Neural progenitor cell (in vitro differentiated cells): ENCODE measurements around the gene OGFOD3. TPM values are rescaled to one million over a fixed set of nuclear protein-coding genes. Genes with fewer than 3 reads are reported as not detected.

Source experiments
- DNase-seq: peaks from one replicate; pipeline ENCODE4 v3.0.0-alpha.2; 2016; ENCODE audit warnings: low spot score
- H2AFZ ChIP-seq: fragments of 200-600 bp; sonication (generic); replicated peaks from 2 replicates; pipeline ENCODE4 v1.6.1; 2016; ENCODE audit warnings: antibody characterized with exemption
- H3F3A ChIP-seq: fragments of 200-600 bp; sonication (generic); 2 replicates; pipeline ENCODE4 v1.6.1; 2016; ENCODE audit warnings: antibody characterized with exemption, low read depth
- H3K27ac ChIP-seq: fragments of 200-600 bp; sonication (generic); 2 replicates; pipeline ENCODE4 v1.5.1; 2016; ENCODE audit warnings: mild to moderate bottlenecking
- H3K27me3 ChIP-seq: fragments of 200-600 bp; sonication (generic); 2 replicates; pipeline ENCODE4 v1.6.1; 2016; ENCODE audit warnings: mild to moderate bottlenecking, moderate library complexity
- H3K36me3 ChIP-seq: fragments of 200-600 bp; sonication (generic); 2 replicates; pipeline ENCODE4 v1.5.1; 2016
- H3K4me1 ChIP-seq: fragments of 200-600 bp; sonication (generic); 2 replicates; pipeline ENCODE4 v1.6.1; 2016; ENCODE audit warnings: mixed run types
- H3K4me2 ChIP-seq: fragments of 200-600 bp; sonication (generic); 2 replicates; pipeline ENCODE4 v1.6.1; 2016
- H3K4me3 ChIP-seq: fragments of 200-600 bp; sonication (generic); 2 replicates; pipeline ENCODE4 v1.5.1; 2016
- H3K79me2 ChIP-seq: fragments of 200-600 bp; sonication (generic); 2 replicates; pipeline ENCODE4 v1.6.1; 2016; ENCODE audit warnings: low read depth
- H3K9ac ChIP-seq: fragments of 200-600 bp; sonication (generic); 2 replicates; pipeline ENCODE4 v1.6.1; 2016
- H3K9me3 ChIP-seq: fragments of 200-600 bp; sonication (generic); 2 replicates; pipeline ENCODE4 v1.5.1; 2016; ENCODE audit warnings: low read depth
- H4K20me1 ChIP-seq: fragments of 200-600 bp; sonication (generic); 2 replicates; pipeline ENCODE4 v1.6.1; 2016; ENCODE audit warnings: low read depth
- H3K27ac Mint-ChIP-seq: 3 replicates; pipeline ENCODE4 v1.8.0; 2021; ENCODE audit warnings: mixed read lengths
- H3K27me3 Mint-ChIP-seq: 2 replicates; pipeline ENCODE4 v1.8.0; 2022; ENCODE audit warnings: low read depth, mild to moderate bottlenecking, inconsistent platforms, moderate library complexity, mixed read lengths; ENCODE audit not compliant: insufficient read depth
- H3K36me3 Mint-ChIP-seq: 3 replicates; pipeline ENCODE4 v1.8.0; 2021; ENCODE audit warnings: mixed read lengths
- H3K4me1 Mint-ChIP-seq: 3 replicates; pipeline ENCODE4 v1.8.0; 2021; ENCODE audit warnings: mixed read lengths
- H3K4me3 Mint-ChIP-seq: 3 replicates; pipeline ENCODE4 v1.8.0; 2021; ENCODE audit warnings: mild to moderate bottlenecking, moderate library complexity, mixed read lengths
- H3K9me3 Mint-ChIP-seq: 3 replicates; pipeline ENCODE4 v1.8.0; 2020; ENCODE audit warnings: mixed read lengths
- EZH2 ChIP-seq: fragments of 200-600 bp; sonication (generic); IDR thresholded peaks from 2 replicates; pipeline ENCODE4 v1.6.1; 2017; ENCODE audit warnings: antibody characterized with exemption, mild to moderate bottlenecking, moderate library complexity
- EZH2phosphoT487 ChIP-seq: fragments of 200-600 bp; sonication (generic); IDR thresholded peaks from 2 replicates; pipeline ENCODE4 v1.6.1; 2017; ENCODE audit warnings: antibody characterized with exemption
- total RNA-seq: library from RNA; depleted of rRNA; stranded (reverse); fragments of >200 nt; gene quantifications from 2 replicates; pipeline ENCODE4 v1.2.3, GENCODE V29; 2015; ENCODE audit warnings: low replicate concordance
- TF ChIP-seq, protein P1 (sequence below): fragments of 200-600 bp; sonication (generic); IDR thresholded peaks from 2 replicates; pipeline ENCODE4 v1.5.1; 2017; ENCODE audit warnings: antibody characterized with exemption, mild to moderate bottlenecking

Gene OGFOD3
- total RNA-seq, 1 donor from 2014 or later = 26.8 TPM

GRCh38 chr17:82390860-82391435 is 27.4 kb downstream of the OGFOD3 start:
- H3K27me3 ChIP-seq = no peaks in the 10 kb centered on the region

DNA sequence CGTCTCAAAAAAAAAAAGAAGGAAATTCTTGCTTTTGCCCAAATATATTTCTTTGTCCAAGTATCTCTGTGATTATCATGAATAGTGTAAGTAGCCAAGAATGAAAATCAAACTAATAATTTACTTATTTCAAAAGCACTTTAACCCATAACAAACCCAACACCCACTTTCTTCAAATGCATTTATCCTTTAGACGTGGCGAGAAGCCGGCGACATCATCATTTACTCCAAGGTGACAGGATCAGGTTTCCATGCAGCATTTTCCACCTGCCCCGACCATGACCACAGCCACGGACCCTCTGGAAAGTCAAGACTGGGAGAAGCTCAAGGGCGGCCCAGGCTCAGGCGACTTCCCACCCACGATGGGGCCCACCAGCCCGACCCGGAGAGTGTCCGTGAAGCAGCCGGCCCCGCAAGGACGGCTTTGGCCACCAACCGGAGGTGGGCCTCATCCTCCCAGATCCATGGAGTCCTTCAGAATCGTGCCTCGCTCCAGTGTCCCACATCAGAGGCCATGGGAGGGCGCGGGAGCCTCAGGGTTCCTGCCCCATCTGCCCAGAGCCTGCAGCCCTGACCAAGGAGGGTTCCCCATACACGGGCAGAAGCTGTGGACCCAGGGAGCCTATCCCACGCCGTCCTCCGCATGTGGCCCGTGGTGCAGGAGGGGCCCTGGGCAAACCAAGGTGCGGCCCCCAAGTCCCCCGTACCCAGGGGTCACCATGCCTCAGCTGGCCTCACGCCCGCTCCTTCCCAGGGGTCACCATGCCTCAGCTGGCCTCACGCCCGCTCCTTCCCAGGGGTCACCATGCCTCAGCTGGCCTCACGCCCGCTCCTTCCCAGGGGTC is 28.1 kb downstream of the OGFOD3 start:
- no peak overlapping the region for H3K27ac ChIP-seq
- peak overlapping the region; percentile 51 for H3K27ac Mint-ChIP-seq
- H3K4me2 ChIP-seq = no peak overlapping the region
- peaks cover 8% of the 10 kb centered on the region for H3K4me1 Mint-ChIP-seq
- H3K9ac ChIP-seq = no peak overlapping the region
- no peaks in the 10 kb centered on the region for H3K79me2 ChIP-seq
- H4K20me1 ChIP-seq = no peaks in the 10 kb centered on the region
- peaks cover 8% of the 10 kb centered on the region for H3K4me1 ChIP-seq
- no peak overlapping the region for H3K4me3 ChIP-seq
- no peaks in the 10 kb centered on the region for H3K27me3 ChIP-seq
- H2AFZ ChIP-seq = no peak overlapping the region
- no peak for DNase-seq
- peaks cover 18% of the 10 kb centered on the region for H3K27me3 Mint-ChIP-seq
- H3K9me3 ChIP-seq = no peaks in the 10 kb centered on the region
- H3K4me3 Mint-ChIP-seq = no peak overlapping the region
- peaks cover 7% of the 10 kb centered on the region for H3K36me3 Mint-ChIP-seq
- no peak for TF ChIP-seq EZH2phosphoT487
- TF ChIP-seq, protein P1, sequence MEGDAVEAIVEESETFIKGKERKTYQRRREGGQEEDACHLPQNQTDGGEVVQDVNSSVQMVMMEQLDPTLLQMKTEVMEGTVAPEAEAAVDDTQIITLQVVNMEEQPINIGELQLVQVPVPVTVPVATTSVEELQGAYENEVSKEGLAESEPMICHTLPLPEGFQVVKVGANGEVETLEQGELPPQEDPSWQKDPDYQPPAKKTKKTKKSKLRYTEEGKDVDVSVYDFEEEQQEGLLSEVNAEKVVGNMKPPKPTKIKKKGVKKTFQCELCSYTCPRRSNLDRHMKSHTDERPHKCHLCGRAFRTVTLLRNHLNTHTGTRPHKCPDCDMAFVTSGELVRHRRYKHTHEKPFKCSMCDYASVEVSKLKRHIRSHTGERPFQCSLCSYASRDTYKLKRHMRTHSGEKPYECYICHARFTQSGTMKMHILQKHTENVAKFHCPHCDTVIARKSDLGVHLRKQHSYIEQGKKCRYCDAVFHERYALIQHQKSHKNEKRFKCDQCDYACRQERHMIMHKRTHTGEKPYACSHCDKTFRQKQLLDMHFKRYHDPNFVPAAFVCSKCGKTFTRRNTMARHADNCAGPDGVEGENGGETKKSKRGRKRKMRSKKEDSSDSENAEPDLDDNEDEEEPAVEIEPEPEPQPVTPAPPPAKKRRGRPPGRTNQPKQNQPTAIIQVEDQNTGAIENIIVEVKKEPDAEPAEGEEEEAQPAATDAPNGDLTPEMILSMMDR = no peak
- TF ChIP-seq EZH2 = no peak
- H3F3A ChIP-seq = no peaks in the 10 kb centered on the region
- H3K9me3 Mint-ChIP-seq = no peaks in the 10 kb centered on the region
- H3K36me3 ChIP-seq = no peaks in the 10 kb centered on the region

More at GRCh38 chr17:82390860-82391435, 27.4 kb downstream of the OGFOD3 start:
- peaks cover 7% of the 10 kb centered on the region for H3K36me3 Mint-ChIP-seq
- Histone ChIP-seq H3F3A (no peaks in the 10 kb centered on the region), H2AFZ (no peak overlapping the region), H3K4me3 (no peak overlapping the region), H3K79me2 (no peaks in the 10 kb centered on the region), H3K4me2 (no peak overlapping the region), H3K9me3 (no peaks in the 10 kb centered on the region), H3K27ac (no peak overlapping the region), H3K4me1 (peaks cover under 1% of the 10 kb centered on the region), H3K9ac (no peak overlapping the region), H3K36me3 (no peaks in the 10 kb centered on the region), H4K20me1 (no peaks in the 10 kb centered on the region)
- H3K4me3 Mint-ChIP-seq = no peak overlapping the region
- no peak overlapping the region for H3K27ac Mint-ChIP-seq
- H3K9me3 Mint-ChIP-seq = no peaks in the 10 kb centered on the region
- no peak for TF ChIP-seq EZH2
- TF ChIP-seq, protein P1 = no peak
- no peak for TF ChIP-seq EZH2phosphoT487
- no peak for DNase-seq
- H3K4me1 Mint-ChIP-seq = peaks cover 6% of the 10 kb centered on the region
- peaks cover 18% of the 10 kb centered on the region for H3K27me3 Mint-ChIP-seq

GRCh38 chr17:82389379-82389778 is 29.0 kb downstream of the OGFOD3 start:
- Histone ChIP-seq H3K36me3 (no peaks in the 10 kb centered on the region), H2AFZ (no peak overlapping the region), H4K20me1 (no peaks in the 10 kb centered on the region), H3F3A (peaks cover 5% of the 10 kb centered on the region), H3K79me2 (no peaks in the 10 kb centered on the region), H3K27me3 (no peaks in the 10 kb centered on the region), H3K27ac (no peak overlapping the region), H3K4me3 (no peak overlapping the region), H3K4me2 (no peak overlapping the region), H3K9ac (no peak overlapping the region), H3K9me3 (no peaks in the 10 kb centered on the region), H3K4me1 (peaks cover 12% of the 10 kb centered on the region)
- Mint-ChIP-seq H3K4me1 (peaks cover 11% of the 10 kb centered on the region), H3K4me3 (no peak overlapping the region), H3K36me3 (peaks cover 7% of the 10 kb centered on the region), H3K9me3 (no peaks in the 10 kb centered on the region), H3K27ac (peak overlapping the region; percentile 29), H3K27me3 (peaks cover 13% of the 10 kb centered on the region)
- no peak for DNase-seq
- TF ChIP-seq EZH2 (no peak), EZH2phosphoT487 (no peak)
- TF ChIP-seq, protein P1 = no peak
